NCI-H146 treated with DMSO at 0.1 percent for 48 hours (cell line): Measurements from ENCODE around the gene C17orf113.
A peak's percentile ranks its signal among the peaks of the same experiment; 100 is the strongest.

Experiments
- DNase-seq: peaks from one replicate; lab custom pipeline; 2025; ENCODE audit not compliant: unreplicated experiment; lab: John Stamatoyannopoulos, UW

The C17orf113 gene

GRCh38 chr17:42072323-42073187 lies 22.2 kb upstream of the C17orf113 start:
- DNase-seq = no peak

GRCh38 chr17:42071810-42072209 lies 21.4 kb upstream of the C17orf113 start:
- DNase-seq = no peak

- no peak for DNase-seq
These were observed 18.6 kb upstream of the C17orf113 start for GRCh38 chr17:42068979-42069378.

- DNase-seq = no peak
These were observed 17.1 kb upstream of the C17orf113 start for GRCh38 chr17:42067371-42068091.

GRCh38 chr17:42065201-42065600 lies 14.8 kb upstream of the C17orf113 start:
- no peak for DNase-seq

GRCh38 chr17:42062681-42063080 lies 12.3 kb upstream of the C17orf113 start:
- DNase-seq = no peak

GRCh38 chr17:42061646-42062487 lies 11.5 kb upstream of the C17orf113 start:
- DNase-seq = peak; percentile 8

- DNase-seq = no peak
These were observed 9.8 kb upstream of the C17orf113 start for GRCh38 chr17:42060231-42060630.

GRCh38 chr17:42059815-42060214 lies 9.4 kb upstream of the C17orf113 start:
- no peak for DNase-seq

- DNase-seq = no peak
These were observed 7.7 kb upstream of the C17orf113 start for GRCh38 chr17:42058063-42058462.

- no peak for DNase-seq
These were observed 6.2 kb upstream of the C17orf113 start for GRCh38 chr17:42056635-42057034.

- DNase-seq = no peak
These were observed 5.1 kb upstream of the C17orf113 start for GRCh38 chr17:42055496-42055895.

- no peak for DNase-seq
These were observed 4.6 kb upstream of the C17orf113 start for GRCh38 chr17:42055027-42055426.

- no peak for DNase-seq
These were observed 3.5 kb upstream of the C17orf113 start for GRCh38 chr17:42053731-42054500.

- no peak for DNase-seq
These were observed 2.0 kb upstream of the C17orf113 start for GRCh38 chr17:42052346-42052877.

- DNase-seq = no peak
These were observed 1.2 kb upstream of the C17orf113 start for GRCh38 chr17:42051645-42052044.

- no peak for DNase-seq
These were observed 606 bp upstream of the C17orf113 start for GRCh38 chr17:42051013-42051400.

GRCh38 chr17:42049834-42050392 lies 488 bp downstream of the C17orf113 start:
- no peak for DNase-seq

GRCh38 chr17:42047343-42047742 lies 3.1 kb downstream of the C17orf113 start:
- DNase-seq = no peak

GRCh38 chr17:42045719-42046118 lies 4.7 kb downstream of the C17orf113 start:
- no peak for DNase-seq
